ENCODE results near the gene MYOT. TPM values are rescaled to one million over a fixed set of nuclear protein-coding genes. Genes with fewer than 3 reads are reported as not detected.

Gene MYOT
- total and polyA plus RNA-seq, 5 donors from 2014 or later, result 0.37 to 0.64 TPM; not detected in 3

- Mint-ChIP-seq H3K4me1 (no peaks in the 10 kb centered on the region), H3K36me3 (peaks cover 21% of the 10 kb centered on the region), H3K9me3 (no peaks in the 10 kb centered on the region), H3K27me3 (no peaks in the 10 kb centered on the region), H3K4me3 (no peak overlapping the region), H3K27ac (peak overlapping the region in 1 of 3 donors; percentile 5)
- Histone ChIP-seq H3K27ac (ENCODE audit: insufficient read depth, low read length, poor library complexity, severe bottlenecking) (no peak overlapping the region), H3K9me3 (ENCODE audit: control insufficient read depth in 2 of 2, low read length in 2 of 2) (no peaks in the 10 kb centered on the region), H3K27me3 (ENCODE audit: control insufficient read depth, insufficient read depth, low read length) (no peaks in the 10 kb centered on the region), H3K4me3 (ENCODE audit: low read depth, low read length) (no peak overlapping the region), H3K4me1 (ENCODE audit: control insufficient read depth, insufficient read depth, low read length, poor library complexity, severe bottlenecking) (no peaks in the 10 kb centered on the region), H3K36me3 (ENCODE audit: control insufficient read depth, insufficient read depth, low read length) (peaks cover 34% of the 10 kb centered on the region)
- ATAC-seq (ENCODE audit: low read depth in 2 of 2) (no peak), DNase-seq (no peak)
Measured at GRCh38 chr5:137935694-137936093, 68.0 kb downstream of the MYOT start.

Other genes starting within 250 kb of the MYOT start
- gene KLHL3, start 131.8 kb upstream of the MYOT start, total RNA-seq, result 24.4 TPM
- 1 to 10 TPM; 2.8 to 8.6 (median 5.3) TPM for gene KLHL3, start 131.8 kb upstream of the MYOT start, polyA plus RNA-seq
- gene HNRNPA0, start 113.5 kb upstream of the MYOT start, total RNA-seq, result 38.1 TPM
- gene HNRNPA0, start 113.5 kb upstream of the MYOT start, polyA plus RNA-seq, result 10 to 100 TPM; 14.0 to 17.3 (median 15.3) TPM
- not detected for gene PKD2L2, start 21.6 kb downstream of the MYOT start, total RNA-seq
- gene PKD2L2, start 21.6 kb downstream of the MYOT start, polyA plus RNA-seq, result under 1 TPM; 0.22 to 0.60 (median 0.53) TPM
- 65.8 TPM for gene FAM13B, start 165.2 kb downstream of the MYOT start, total RNA-seq
- gene FAM13B, start 165.2 kb downstream of the MYOT start, polyA plus RNA-seq, result 10 to 100 TPM; 18.3 to 23.6 (median 19.8) TPM
- gene WNT8A, start 216.2 kb downstream of the MYOT start, total RNA-seq, result not detected
- not detected for gene WNT8A, start 216.2 kb downstream of the MYOT start, polyA plus RNA-seq